ENCODE results near the gene SH3GL1.
"Not testable (repeated sequence)": the region's sequence is repeated elsewhere in the genome, so short reads cannot be mapped to it uniquely, and the experiment has no call there.

SH3GL1 gene

DNA sequence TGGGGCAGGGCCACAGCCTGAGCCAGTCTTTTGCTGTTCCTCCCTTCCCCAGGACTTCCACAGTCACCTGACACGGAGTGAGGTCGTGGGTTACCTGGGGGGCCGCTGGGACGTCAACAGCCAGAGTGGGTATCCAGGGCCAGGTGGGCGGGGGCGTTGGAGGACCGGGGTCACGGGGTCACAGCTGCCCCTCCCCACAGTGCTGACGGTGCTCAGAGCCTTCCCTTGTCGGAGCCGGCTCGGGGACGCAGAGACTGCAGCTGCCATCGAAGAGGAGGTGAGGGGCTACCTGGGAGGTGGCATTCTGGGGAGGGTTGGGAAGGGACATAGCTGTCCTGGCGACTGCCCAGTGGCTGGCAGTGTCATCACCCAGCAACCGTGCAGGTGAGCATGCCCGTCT lies 45.5 kb downstream of the SH3GL1 start:
- DNase-seq (ENCODE audit: extremely low spot score) = no peak
- CTCF ChIA-PET = no interaction called here
- POLR2A ChIA-PET = interaction anchor here (4.6 kb wide), 1 partner anchor 11 kb away, joined by 31 read pairs; the partner anchor contains the start of gene MPND
- TF ChIP-seq LEF1 (IDR thresholded peaks at IDR 0.05; ENCODE audit: borderline replicate concordance) = no peak
- no peak for TF ChIP-seq FOXK2 (IDR thresholded peaks at IDR 0.05)
- TF ChIP-seq SUZ12 (IDR thresholded peaks at IDR 0.05) = no peak
- TF ChIP-seq ARNT (IDR thresholded peaks at IDR 0.05) = no peak
- TF ChIP-seq SP1 (IDR thresholded peaks at IDR 0.05) = no peak
- no peak for TF ChIP-seq TARDBP (IDR thresholded peaks at IDR 0.05)
- no peak for TF ChIP-seq ELF4 (IDR thresholded peaks at IDR 0.05)
- TF ChIP-seq CTBP1 (IDR thresholded peaks at IDR 0.05; ENCODE audit: borderline replicate concordance) = no peak
- TF ChIP-seq FOXA1 (IDR thresholded peaks at IDR 0.05) = no peak
- TF ChIP-seq HDGF (IDR thresholded peaks at IDR 0.05; ENCODE audit: borderline replicate concordance) = no peak
- TF ChIP-seq BHLHE40 (IDR thresholded peaks at IDR 0.05; ENCODE audit: borderline replicate concordance) = no peak
- TF ChIP-seq, protein P1, sequence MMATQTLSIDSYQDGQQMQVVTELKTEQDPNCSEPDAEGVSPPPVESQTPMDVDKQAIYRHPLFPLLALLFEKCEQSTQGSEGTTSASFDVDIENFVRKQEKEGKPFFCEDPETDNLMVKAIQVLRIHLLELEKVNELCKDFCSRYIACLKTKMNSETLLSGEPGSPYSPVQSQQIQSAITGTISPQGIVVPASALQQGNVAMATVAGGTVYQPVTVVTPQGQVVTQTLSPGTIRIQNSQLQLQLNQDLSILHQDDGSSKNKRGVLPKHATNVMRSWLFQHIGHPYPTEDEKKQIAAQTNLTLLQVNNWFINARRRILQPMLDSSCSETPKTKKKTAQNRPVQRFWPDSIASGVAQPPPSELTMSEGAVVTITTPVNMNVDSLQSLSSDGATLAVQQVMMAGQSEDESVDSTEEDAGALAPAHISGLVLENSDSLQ (IDR thresholded peaks at IDR 0.05) = no peak
- TF ChIP-seq NFRKB (IDR thresholded peaks at IDR 0.05) = no peak
- TF ChIP-seq FOXM1 (IDR thresholded peaks at IDR 0.05; ENCODE audit: borderline replicate concordance) = no peak
- TF ChIP-seq ZNF384 (IDR thresholded peaks at IDR 0.05) = no peak
- TF ChIP-seq L3MBTL2 (conservative IDR thresholded peaks at IDR 0.05) = no peak

DNA sequence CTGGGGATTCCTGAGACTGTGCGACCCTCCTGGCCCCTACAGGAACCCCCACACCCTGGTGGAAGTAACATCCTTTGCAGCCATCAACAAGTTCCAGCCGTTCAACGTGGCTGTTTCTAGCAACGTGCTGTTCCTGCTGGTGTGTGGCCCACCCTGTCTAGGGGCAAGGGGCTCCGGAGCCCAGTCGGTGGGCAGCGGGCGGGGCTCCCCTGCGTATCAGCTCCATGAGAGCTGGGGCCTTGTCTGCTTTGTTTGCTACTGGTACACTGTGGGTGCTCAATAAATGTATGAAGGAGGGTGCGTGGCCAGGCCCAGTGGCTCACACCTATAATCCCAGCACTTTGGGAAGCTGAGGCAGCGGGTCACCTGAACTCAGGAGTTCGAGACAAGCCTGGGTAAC lies 46.1 kb downstream of the SH3GL1 start:
- TF ChIP-seq L3MBTL2 (conservative IDR thresholded peaks at IDR 0.05) (no peak), SP1 (IDR thresholded peaks at IDR 0.05) (no peak), SUZ12 (IDR thresholded peaks at IDR 0.05) (no peak), HDGF (IDR thresholded peaks at IDR 0.05; ENCODE audit: borderline replicate concordance) (no peak), CTBP1 (IDR thresholded peaks at IDR 0.05; ENCODE audit: borderline replicate concordance) (no peak), ZNF384 (IDR thresholded peaks at IDR 0.05) (no peak)
- DNase-seq (ENCODE audit: extremely low spot score) = no peak
- ChIA-PET POLR2A (interaction anchor here (4.6 kb wide), 1 partner anchor 11 kb away, joined by 31 read pairs; the partner anchor contains the start of gene MPND), CTCF (no interaction called here)

DNA sequence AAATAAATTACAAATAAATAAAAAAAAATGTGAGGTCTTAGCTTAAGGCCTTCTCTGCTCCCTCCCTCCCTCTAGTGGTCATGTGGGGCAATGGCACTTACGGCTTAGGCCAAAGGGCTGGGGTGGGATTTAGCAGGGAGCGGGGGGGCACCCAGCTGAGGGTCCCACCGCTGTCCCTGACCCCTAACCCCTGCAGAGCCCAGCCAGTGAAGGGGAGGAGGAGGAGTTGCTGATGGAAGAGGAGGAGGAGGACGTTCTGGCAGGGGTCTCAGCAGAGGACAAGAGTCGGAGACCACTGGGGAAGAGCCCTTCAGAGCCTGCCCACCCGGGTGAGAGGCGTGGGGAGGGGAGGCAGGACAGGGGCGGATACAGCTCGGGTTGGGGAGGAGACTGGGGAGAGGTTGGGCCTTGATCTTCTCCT lies 47.6 kb downstream of the SH3GL1 start:
- peak; percentile 62 for DNase-seq (ENCODE audit: extremely low spot score)
- peak; percentile 43 for TF ChIP-seq ZNF384 (IDR thresholded peaks at IDR 0.05)
- TF ChIP-seq LEF1 (IDR thresholded peaks at IDR 0.05; ENCODE audit: borderline replicate concordance) = no peak
- CTCF ChIA-PET = interaction anchor here (0.6 to 2.6 kb wide), 18 partner anchors 9 to 119 kb away, joined by 3 to 32 read pairs (median 5); partner anchors contain the start of genes CHAF1A, FSD1, HDGFL2 and MPND
- POLR2A ChIA-PET = interaction anchor here (1.0 to 4.6 kb wide), 4 partner anchors 9 to 85 kb away, joined by 3 to 31 read pairs (median 5); partner anchors contain the start of genes CHAF1A and MPND

DNA sequence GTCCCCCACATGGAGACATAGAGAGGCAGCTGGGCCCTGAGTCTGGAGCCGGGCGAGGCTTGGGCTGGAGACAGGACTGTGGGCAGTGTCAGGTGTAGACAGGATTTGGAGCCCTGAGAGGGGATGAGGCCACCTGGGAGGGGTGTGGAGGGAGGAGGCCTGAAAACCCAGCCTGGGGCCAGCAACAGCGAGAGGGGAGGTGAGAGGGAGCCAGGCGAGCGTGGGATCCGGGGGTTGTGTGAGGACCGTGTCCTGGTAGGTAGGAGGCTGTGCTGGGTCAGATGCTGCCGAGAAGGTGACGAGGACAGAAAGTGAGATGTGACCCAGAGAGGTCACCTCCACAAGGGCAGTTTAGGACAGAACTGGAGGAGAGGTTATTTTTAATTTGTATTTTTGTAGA lies 49.6 kb downstream of the SH3GL1 start:
- ChIA-PET POLR2A (no interaction called here), CTCF (no interaction called here)

DNA sequence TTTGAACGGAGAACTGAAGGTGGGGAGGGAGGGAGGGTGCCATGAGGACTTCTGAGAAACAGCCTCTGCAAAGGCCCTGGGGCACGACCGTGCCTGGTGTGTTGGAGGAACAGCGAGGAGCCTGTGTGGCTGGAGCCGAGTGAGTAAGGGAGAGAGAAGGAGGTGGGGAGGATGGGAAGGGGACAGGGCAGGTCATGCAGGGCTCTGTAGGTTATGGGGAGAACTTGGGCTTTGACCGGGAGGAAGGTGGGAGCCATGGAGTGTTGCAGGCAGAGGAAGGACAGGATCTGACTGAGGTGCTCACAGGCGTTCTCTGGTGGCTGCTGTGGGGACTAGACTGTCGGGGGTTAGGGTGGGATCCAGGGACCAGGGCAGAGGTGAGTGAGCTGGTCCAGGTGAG lies 50.2 kb downstream of the SH3GL1 start:
- DNase-seq (ENCODE audit: extremely low spot score) = no peak
- CTCF ChIA-PET = no interaction called here
- POLR2A ChIA-PET = no interaction called here
- TF ChIP-seq SP1 (IDR thresholded peaks at IDR 0.05) = no peak
- TF ChIP-seq FOXA1 (IDR thresholded peaks at IDR 0.05) = no peak
- no peak for TF ChIP-seq ZNF384 (IDR thresholded peaks at IDR 0.05)
- no peak for TF ChIP-seq BHLHE40 (IDR thresholded peaks at IDR 0.05; ENCODE audit: borderline replicate concordance)
- TF ChIP-seq SUZ12 (IDR thresholded peaks at IDR 0.05) = no peak
- no peak for TF ChIP-seq ELF4 (IDR thresholded peaks at IDR 0.05)

More for the DNA sequence above, 49.6 kb downstream of the SH3GL1 start:
- no peak for DNase-seq (ENCODE audit: extremely low spot score)
- TF ChIP-seq NFRKB (IDR thresholded peaks at IDR 0.05) (no peak), ZNF384 (IDR thresholded peaks at IDR 0.05) (no peak), TARDBP (IDR thresholded peaks at IDR 0.05) (no peak), ELF4 (IDR thresholded peaks at IDR 0.05) (no peak), FOXK2 (IDR thresholded peaks at IDR 0.05) (no peak), LEF1 (IDR thresholded peaks at IDR 0.05; ENCODE audit: borderline replicate concordance) (no peak), FOXM1 (IDR thresholded peaks at IDR 0.05; ENCODE audit: borderline replicate concordance) (no peak), ARNT (IDR thresholded peaks at IDR 0.05) (no peak), SP1 (IDR thresholded peaks at IDR 0.05) (no peak)
- TF ChIP-seq, protein P1 (IDR thresholded peaks at IDR 0.05) = no peak

DNA sequence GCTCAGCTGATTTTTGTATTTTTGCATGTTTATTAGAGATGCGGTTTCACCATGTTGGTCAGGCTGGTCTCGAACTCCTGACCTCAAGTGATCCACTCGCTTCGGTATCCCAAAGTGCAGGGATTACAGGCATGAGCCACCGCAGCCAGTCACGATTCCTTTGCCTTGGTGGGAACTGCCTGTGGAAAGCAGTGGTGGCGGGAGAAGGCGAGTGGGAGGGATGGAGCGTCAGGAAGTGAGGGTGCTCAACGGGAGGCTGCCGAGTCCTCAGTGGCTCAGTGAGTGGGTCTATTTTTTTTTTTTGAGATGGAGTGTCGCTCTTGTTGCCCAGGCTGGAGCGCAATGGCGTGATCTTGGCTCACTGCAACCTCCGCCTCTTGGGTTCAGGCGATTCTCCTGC lies 51.1 kb downstream of the SH3GL1 start:
- CTCF ChIA-PET, POLR2A ChIA-PET: not testable (repeated sequence)

DNA sequence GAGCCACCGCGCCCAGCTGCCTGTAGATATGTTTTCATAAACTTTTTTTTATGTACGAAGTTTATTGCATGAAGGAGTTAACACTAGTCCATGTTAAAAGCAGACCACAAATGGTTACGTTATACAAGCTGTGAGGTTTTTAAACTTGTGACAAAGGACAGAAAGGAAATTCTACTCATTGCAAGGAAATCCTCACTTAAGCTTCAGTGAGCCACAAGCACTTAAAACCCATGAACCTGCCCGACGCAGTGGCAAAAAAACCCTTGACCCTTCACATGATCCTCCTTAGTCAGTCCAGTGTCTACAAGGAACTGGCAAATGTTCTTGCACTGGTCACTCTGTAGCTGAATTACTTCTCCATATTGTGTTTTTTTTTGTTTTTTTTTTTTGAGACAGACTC lies 52.8 kb downstream of the SH3GL1 start:
- DNase-seq (ENCODE audit: extremely low spot score) = no peak
- TF ChIP-seq SP1 (IDR thresholded peaks at IDR 0.05) (no peak), HDGF (IDR thresholded peaks at IDR 0.05; ENCODE audit: borderline replicate concordance) (no peak), TARDBP (IDR thresholded peaks at IDR 0.05) (no peak), FOXM1 (IDR thresholded peaks at IDR 0.05; ENCODE audit: borderline replicate concordance) (no peak)
- TF ChIP-seq, protein P1 (IDR thresholded peaks at IDR 0.05) = no peak
- CTCF ChIA-PET = interaction anchor here (0.7 kb wide), 1 partner anchor 81 kb away, joined by 3 read pairs; no protein-coding TSS in a partner anchor
- POLR2A ChIA-PET = no interaction called here

More for the DNA sequence above, 51.1 kb downstream of the SH3GL1 start:
- DNase-seq (ENCODE audit: extremely low spot score) = not testable (repeated sequence)

Measured in HEK293T (cell line).